ENCODE measurements around the gene TCEA2. TPM values are rescaled to one million over a fixed set of nuclear protein-coding genes. Genes with fewer than 3 reads are reported as not detected.

The TCEA2 gene
- total RNA-seq, 1 donor from 2014 or later, result 33.1 TPM

DNA sequence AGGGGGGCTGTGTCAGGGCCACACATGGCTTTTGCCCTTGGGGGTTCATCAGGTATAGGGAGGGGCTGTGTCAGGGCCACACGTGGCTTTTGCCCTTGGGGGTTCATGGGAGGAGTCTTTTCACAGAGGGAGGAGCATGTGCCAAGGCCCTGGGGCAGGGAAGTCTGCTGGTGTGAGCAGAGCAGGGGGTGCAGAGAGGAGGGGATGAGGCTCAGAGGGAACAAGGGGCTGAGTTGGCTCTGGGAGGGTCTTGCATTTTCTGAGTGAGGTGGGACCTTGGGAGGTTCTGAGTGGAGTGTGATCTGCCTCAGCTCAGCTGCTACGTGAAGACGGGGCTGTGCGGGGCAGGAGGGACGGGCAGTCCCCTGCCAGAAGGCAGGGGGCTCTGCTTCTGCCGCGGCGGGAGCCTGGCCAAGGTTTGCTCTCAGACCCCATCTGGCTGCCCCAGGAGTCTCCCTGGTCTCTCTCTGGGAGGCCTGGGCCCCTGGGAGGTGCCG lies 7.6 kb upstream of the TCEA2 start:
- H3K27me3 ChIP-seq, result peaks cover 8% of the 10 kb centered on the region
- DNase-seq (ENCODE audit: extremely low spot score in 2 of 2), result no peak
- intact Hi-C loops (cut with DNase I), result no loop called here
- no peaks in the 10 kb centered on the region for H3K9me3 ChIP-seq
- no peak overlapping the region for H3K27ac ChIP-seq
- TF ChIP-seq, protein P1, sequence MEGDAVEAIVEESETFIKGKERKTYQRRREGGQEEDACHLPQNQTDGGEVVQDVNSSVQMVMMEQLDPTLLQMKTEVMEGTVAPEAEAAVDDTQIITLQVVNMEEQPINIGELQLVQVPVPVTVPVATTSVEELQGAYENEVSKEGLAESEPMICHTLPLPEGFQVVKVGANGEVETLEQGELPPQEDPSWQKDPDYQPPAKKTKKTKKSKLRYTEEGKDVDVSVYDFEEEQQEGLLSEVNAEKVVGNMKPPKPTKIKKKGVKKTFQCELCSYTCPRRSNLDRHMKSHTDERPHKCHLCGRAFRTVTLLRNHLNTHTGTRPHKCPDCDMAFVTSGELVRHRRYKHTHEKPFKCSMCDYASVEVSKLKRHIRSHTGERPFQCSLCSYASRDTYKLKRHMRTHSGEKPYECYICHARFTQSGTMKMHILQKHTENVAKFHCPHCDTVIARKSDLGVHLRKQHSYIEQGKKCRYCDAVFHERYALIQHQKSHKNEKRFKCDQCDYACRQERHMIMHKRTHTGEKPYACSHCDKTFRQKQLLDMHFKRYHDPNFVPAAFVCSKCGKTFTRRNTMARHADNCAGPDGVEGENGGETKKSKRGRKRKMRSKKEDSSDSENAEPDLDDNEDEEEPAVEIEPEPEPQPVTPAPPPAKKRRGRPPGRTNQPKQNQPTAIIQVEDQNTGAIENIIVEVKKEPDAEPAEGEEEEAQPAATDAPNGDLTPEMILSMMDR (IDR thresholded peaks at IDR 0.05), result no peak
- TF ChIP-seq POLR2A (IDR thresholded peaks at IDR 0.05), result no peak
- no peak for TF ChIP-seq POLR2AphosphoS5 (IDR thresholded peaks at IDR 0.05; ENCODE audit: insufficient read depth in 1 of 2, low read depth in 1 of 2)
- peaks cover 28% of the 10 kb centered on the region for H3K4me1 ChIP-seq
- no peak overlapping the region for H3K4me3 ChIP-seq
- no peaks in the 10 kb centered on the region for H3K36me3 ChIP-seq

DNA sequence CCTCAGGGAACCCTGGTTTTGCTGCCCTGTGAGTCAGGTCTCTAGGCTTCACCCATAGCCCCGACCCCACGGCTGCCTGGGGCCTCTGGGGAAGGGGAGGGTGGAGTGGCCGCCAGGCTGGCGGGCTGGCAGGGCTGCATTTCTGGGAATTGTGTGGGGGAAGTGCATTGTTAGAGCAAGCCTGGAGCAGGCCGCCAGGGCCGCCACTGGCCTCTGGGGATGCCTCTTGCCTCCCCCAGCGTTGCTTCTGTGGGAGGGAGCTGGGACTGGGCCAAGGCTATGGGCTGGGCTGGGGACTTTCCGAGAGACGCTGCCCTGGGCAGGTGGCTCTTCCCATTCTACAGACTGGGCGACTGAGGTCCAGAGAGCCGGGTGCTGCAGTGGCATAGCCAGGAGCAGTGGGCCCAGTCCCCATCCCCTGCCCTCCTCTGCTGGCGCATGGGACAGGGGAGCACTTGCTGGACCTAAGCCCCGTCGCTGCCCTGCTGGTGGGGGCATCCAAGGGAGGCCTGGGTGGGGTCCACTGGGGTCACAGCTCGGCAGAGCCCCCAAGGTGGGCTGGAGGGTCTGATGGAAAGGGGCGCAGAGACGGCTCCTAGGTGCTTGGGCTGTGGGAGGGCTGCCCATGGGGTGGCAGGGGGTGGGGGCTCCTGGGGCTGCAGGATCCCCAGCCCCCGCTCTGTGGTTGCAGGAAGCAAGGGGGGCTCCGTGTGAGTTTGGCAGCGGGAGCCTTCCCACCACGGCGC lies 6.9 kb upstream of the TCEA2 start:
- intact Hi-C loops (cut with DNase I), result no loop called here
- Histone ChIP-seq H3K4me1 (peaks cover 28% of the 10 kb centered on the region), H3K4me3 (no peak overlapping the region), H3K27ac (no peak overlapping the region), H3K36me3 (no peaks in the 10 kb centered on the region), H3K9me3 (no peaks in the 10 kb centered on the region), H3K27me3 (peaks cover 6% of the 10 kb centered on the region)
- no peak for TF ChIP-seq POLR2A (IDR thresholded peaks at IDR 0.05)
- no peak for TF ChIP-seq POLR2AphosphoS5 (IDR thresholded peaks at IDR 0.05; ENCODE audit: insufficient read depth in 1 of 2, low read depth in 1 of 2)
- TF ChIP-seq, protein P1 (IDR thresholded peaks at IDR 0.05), result no peak
- no peak for DNase-seq (ENCODE audit: extremely low spot score in 2 of 2)

DNA sequence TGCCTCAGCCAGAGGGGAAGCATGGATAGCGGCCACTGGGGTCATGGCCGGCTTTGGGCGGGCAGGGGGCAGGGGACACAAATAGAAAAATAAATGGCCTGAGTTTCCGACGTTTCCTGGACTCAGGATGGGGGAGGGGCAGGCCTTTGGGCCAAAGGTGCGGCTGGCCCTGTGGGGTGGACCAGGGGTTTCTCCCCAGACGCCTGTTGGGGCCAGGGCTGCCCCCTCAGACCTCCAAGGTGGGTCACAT lies 6.4 kb upstream of the TCEA2 start:
- TF ChIP-seq POLR2A (IDR thresholded peaks at IDR 0.05) (no peak), POLR2AphosphoS5 (IDR thresholded peaks at IDR 0.05; ENCODE audit: insufficient read depth in 1 of 2, low read depth in 1 of 2) (no peak)
- TF ChIP-seq, protein P1 (IDR thresholded peaks at IDR 0.05), result no peak
- DNase-seq (ENCODE audit: extremely low spot score in 2 of 2), result no peak
- Histone ChIP-seq H3K27me3 (peaks cover 1% of the 10 kb centered on the region), H3K27ac (no peak overlapping the region), H3K4me1 (peaks cover 28% of the 10 kb centered on the region), H3K36me3 (no peaks in the 10 kb centered on the region), H3K4me3 (no peak overlapping the region), H3K9me3 (no peaks in the 10 kb centered on the region)
- intact Hi-C loops (cut with DNase I), result no loop called here

DNA sequence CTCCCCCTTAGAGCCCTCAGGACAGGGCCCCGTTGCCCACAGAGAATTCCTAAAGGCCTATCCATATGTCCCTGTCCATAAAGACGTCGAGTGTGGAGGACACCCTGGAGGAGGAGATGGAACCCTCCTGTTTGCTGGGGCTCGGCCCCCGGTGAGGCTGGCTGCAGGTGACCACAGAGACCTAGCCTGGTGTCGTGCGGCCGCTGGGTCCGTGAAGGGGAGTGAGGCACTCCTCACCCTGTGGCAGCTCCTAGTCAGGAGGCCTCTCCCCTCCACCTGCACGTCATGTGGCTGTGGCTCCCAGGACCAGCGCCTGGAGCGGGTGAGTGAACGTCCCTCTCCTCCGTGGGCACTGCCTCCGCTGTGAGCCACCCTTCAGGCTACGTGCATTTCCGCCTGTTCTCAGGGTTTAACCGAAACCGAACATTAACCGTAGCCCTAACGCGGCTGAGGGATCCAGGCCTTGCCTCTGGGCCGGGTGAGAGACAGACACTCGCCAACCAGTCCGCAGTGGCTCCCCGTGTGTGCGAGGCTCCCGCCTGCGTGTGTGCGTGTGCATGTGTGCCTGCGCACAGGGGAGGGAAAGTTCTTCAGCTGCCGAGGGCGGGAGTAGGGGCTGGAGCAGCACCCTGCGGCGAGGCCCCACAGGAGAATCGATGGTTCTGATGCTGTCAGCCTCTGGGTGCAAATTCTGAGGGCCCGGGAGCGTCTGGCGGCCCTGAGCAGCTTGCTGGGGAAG lies 5.9 kb upstream of the TCEA2 start:
- TF ChIP-seq POLR2A (IDR thresholded peaks at IDR 0.05), result no peak
- intact Hi-C loops (cut with DNase I), result no loop called here
- Histone ChIP-seq H3K9me3 (no peaks in the 10 kb centered on the region), H3K4me3 (peak overlapping the region in 1 of 2 donors; percentile 3), H3K27ac (no peak overlapping the region), H3K36me3 (no peaks in the 10 kb centered on the region), H3K27me3 (no peaks in the 10 kb centered on the region), H3K4me1 (peaks cover 28% of the 10 kb centered on the region)
- DNase-seq (ENCODE audit: extremely low spot score in 2 of 2), result no peak

DNA sequence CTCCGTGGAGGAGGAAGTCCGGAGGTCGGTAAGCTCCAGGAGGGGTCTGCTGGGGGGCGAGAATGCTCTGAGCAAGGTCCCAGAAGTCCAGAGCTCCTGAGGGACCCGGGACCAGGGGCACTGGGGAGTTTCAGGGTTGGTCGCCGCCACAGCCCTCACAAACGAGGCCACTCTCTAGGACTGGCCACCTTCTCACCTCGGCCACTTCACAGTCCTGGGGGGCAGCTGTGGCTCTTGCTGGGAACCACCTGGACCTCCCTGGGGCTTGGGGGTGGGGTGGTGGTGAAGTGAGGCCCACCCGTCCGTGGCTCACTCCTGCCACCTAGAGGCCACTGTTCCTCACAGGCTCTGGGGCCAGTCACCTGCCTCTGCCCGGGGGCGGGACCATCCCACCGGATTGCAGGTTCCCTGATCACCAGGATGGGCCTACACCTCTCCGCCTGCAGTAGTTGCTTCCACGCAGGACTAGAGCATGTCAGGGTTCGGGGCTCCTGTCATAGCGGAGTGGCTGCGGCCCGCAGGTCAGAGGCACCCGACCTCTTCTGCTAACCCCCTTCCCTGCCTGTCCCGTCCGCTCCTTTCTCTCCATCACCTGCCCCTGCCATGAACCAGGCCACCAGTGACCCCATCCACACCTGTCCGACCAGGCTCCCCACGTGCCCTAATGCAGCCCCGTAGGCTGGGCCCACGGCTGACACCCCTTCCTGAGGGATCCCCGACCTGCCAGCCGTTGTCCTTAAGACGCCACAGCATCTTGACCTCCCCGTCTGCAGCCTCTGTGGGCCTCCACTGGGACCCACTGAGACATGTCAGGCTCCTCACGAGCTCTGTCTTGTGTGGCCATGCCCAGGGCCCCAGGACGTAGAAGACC lies 5.1 kb upstream of the TCEA2 start:
- no peak for DNase-seq (ENCODE audit: extremely low spot score in 2 of 2)
- H3K27ac ChIP-seq, result no peak overlapping the region
- intact Hi-C loops (cut with DNase I), result no loop called here

More for the DNA sequence above, 5.1 kb upstream of the TCEA2 start:
- Histone ChIP-seq H3K27me3 (no peaks in the 10 kb centered on the region), H3K4me1 (peaks cover 33% of the 10 kb centered on the region), H3K4me3 (peak overlapping the region in 1 of 2 donors; percentile 3), H3K9me3 (no peaks in the 10 kb centered on the region), H3K36me3 (no peaks in the 10 kb centered on the region)
- TF ChIP-seq POLR2AphosphoS5 (IDR thresholded peaks at IDR 0.05; ENCODE audit: insufficient read depth in 1 of 2, low read depth in 1 of 2), result no peak
- TF ChIP-seq, protein P1 (IDR thresholded peaks at IDR 0.05), result peak; percentile 39 to 64 (median 58)
